HG02642 (cell line): ENCODE data around the gene COMMD7.
"Not testable (repeated sequence)": the region's sequence is repeated elsewhere in the genome, so short reads cannot be mapped to it uniquely, and the experiment has no call there.

Source experiments
- ATAC-seq: cut with Tn5 transposase; IDR thresholded peaks from one replicate; pipeline ENCODE4 v1.9.1; 2021; ENCODE audit warnings: mild to moderate bottlenecking; ENCODE audit not compliant: unreplicated experiment, poor library complexity

Gene COMMD7

DNA sequence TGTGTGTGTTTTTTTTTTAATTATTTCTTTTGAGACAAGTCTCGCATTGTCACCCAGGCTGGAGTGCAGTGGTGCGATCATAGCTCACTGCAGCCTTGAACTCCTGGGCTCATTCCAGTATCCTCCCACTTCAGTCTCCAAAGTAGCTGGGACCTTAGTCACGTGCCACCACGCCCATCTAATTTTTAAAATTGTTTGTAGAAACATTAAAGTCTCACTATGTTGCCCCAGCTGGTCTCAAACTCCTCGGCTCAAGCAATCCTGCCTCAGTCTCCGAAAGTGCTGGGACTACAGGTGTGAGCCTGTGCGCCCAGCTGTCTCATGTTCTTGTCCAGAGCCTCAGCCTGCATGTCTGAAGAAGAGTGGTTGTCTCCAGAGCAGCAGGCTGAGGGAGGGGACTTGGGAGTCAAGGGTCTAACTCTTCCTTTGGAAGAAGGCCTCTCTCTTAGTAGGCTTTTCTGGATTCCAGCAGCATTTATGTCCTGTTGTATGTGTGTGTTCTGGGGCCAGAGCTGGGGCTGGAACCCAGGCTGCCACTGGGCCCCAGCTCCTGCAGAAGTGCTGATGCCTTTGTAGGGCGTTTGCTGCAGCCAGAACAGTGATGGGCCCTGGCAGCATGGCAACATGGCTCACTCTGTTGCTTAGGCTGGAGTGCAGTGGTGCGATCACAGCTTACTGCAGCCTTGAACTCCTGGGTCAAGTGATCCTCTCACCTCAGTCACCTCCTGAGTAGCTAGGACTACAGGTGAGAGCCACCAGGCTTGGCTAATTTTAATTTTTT is 24.3 kb upstream of the COMMD7 start:
- no peak for ATAC-seq

DNA sequence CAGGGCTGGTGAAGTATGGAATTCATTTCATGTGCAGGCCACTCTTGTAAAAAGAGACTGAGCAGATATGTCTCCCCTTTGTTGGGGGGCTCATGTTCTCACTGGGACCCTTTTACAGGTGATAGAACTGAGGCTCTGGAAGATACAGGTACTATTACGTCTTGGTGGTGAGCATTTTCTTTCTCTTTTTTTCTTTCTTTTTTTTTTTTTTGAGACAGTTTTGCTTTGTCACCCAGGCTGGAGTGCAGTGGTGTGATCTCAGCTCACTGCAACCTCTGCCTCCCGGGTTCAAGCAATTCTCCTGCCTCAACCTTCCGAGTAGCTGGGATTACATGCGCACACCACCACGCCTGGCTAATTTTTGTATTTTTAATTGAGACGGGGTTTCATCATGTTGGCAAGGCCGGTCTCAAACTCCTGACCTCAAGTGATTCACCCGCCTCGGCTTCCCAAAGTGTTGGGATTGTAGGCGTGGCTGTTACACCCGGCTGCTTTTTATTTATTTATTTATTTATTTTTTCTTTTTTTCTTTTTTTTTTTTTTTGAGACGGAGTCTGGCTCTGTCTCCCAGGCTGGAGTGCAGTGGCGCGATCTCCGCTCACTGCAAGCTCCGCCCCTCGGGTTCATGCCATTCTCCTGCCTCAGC is 22.1 kb upstream of the COMMD7 start:
- not testable (repeated sequence) for ATAC-seq

DNA sequence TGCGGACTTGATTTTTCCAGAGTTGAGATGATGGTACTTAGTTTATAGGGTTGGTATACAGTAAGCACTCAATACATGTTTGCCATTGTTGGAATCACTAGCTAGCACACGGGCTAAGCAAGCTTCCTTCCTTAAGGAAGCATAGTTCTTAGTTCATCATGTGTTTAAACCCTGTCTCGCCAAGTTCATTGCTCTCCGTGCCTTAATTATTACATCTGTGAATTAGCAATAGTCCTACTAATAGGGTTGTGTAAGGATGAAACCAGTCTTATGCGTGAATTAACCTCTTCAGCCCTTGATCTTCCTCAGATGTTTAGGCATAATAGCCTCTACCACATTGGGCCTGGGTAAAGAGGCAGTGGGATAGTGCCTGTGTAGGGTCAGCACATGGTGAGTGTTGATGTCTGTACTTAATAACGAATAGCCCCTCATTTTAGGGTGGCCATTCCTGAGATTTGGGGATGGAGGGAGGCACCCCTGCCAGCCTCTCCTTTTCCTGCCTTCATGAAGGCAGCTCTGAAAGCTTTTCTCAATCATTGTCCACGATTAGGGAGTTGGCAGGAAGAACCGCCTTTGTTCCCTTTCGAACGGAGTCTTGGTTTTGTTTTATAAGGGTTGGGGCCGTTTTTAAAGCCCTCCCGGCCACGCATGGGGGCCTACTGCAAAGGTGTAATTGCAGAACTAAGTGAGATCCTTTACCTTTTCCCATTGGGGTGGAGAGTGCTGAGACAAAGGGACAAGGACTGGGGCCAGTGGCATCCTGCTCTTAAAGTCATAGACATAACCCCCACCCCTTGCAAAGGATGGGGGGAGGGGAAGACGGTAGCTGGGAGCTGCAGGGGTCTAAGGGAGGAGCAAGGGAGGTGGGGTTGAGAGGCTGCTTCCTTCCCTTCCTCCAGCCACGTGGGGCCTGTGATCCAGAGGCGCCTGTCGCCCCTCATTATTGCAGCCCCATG is 21.0 kb upstream of the COMMD7 start:
- ATAC-seq: no peak

DNA sequence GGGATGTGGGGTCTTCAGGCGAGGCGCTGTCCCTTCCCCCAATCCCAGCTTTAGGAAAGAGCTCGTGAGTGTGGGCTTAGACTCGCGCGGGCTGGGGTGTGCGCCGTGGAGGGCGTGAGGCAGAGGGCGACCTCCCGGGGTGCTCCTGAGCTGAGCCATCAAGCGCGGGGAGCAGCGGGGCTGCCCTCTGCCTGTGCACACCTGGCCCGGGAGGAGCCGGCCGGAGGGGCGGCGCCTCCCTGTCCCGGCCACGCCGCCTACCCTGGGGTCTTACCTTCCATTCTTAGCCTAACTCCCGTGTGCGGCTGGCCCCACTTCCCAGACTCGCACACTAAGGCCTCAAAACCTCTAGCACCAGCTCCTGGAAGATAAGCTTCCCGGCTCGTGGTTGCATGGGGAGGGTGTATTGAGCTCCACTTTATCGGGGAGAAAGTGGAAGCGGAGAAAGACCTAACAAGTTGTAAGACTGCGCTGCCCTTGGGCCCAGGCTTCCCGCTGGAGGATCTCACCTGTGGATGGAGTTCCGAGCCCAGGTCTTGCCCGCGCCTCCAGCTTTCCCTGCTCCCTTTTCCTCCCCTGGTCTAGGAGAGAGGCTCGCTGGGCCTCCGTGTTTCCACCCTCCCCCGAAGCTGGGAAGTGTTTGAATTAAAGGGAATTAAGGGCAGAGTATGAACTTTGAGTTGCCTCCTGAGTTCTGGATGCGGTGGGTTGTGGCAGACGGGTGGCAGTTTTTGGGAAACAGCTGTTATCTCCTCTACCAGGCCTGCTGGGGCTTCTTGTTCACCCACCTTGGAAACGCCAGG is 20.1 kb upstream of the COMMD7 start:
- ATAC-seq: no peak

DNA sequence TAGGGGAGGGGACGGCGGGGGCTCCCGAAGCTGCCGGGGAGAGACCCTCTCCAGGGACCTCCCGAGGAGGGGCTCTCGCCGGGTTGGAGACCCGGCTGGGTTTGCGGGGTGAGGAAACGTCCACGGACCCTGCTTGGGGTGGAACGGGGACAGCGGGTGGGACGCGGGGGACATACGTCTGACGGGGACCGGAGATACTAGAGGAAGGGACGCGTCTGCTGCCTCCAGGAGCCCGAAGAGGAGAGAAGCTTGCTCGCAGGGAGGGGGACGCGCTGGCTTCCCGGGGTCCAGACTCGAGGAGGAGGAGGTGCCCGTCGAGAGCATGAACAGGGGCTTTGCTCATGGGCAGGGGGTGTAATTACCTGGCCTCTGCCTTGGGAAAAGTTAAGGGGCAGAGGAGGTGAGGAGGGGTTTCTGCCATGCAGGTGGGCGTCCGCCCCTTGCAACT is 19.5 kb upstream of the COMMD7 start:
- no peak for ATAC-seq

DNA sequence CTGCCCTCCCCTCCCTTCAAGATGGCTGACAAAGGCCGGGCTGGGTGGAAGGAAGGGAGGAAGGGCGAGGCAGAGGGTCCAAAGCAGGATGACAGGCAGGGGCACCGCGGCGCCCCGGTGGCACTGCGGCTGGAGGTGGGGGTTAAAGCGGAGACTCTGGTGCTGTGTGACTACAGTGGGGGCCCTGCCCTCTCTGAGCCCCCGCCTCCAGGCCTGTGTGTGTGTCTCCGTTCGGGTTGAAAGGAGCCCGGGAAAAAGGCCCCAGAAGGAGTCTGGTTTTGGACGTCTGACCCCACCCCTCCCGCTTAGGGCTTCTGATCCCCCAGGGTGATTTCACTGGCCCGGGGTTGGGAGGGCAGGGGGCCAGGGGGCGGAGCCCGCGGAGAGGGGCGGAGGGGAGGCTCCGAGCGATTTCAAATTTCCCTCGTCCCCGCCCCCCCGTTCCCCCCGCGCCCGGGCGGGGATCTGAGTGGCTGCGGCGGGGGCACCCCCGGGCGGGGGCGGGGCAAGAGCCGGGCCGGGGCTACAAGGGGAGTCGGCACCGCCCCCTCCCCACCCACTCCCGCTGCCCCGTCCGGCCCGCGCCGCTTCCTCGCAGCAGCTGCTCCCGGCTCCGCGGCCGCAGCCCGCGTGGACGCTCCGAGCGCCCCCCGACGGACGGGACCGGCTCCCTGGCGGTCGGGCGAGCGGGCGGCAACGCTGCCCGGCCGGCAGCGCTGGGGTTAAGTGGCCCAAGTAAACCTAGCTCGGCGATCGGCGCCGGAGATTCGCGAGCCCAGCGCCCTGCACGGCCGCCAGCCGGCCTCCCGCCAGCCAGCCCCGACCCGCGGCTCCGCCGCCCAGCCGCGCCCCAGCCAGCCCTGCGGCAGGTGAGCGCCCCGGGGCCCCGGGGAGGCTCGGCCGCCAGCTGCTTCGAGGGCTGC is 18.8 kb upstream of the COMMD7 start, which contains the start of gene DNMT3B:
TSS of gene DNMT3B (plus strand) at position 555 of the 923 bp plus-strand sequence. CDS start 17,939 bp downstream, outside the sequence.
- peak; percentile 66 for ATAC-seq

DNA sequence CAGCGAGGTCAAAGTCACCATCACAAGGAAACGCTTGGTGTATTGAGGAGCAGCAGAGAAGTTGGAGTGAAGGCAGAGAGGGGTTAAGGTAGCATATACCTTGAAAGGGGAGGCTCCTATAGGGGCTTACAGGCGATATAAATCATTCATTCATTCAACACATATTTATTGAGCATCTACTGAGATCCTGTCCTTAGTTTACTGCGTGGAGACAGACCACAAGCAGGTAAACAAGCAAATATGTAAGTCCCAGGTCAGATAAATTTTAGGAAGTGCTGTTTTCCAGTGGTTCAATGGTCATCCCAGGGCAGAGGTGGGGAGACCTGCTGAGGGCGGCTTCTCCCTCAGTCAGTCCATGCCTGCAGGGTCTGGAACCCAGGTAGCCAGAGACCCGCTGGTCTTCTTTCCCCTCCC is 18.2 kb upstream of the COMMD7 start:
- no peak for ATAC-seq

DNA sequence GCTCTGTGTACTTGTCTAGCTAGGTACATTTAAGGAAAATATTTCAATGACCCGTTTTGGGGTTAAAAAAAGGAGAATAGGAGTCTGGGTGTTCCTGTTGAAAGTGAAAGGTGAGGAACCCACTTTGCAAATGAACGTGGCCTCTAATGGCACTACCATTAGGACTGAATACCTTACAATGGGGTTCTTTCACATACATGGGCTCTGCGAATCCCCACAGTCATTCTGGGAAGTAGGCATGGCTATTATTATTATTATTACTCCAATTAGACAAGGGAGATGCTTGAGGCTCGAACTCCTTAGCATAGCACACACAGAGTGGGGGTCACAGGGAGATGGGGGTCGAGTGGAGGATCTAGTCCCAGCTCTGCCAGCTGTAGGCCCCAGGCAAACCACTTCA is 12.9 kb upstream of the COMMD7 start:
- ATAC-seq: no peak

DNA sequence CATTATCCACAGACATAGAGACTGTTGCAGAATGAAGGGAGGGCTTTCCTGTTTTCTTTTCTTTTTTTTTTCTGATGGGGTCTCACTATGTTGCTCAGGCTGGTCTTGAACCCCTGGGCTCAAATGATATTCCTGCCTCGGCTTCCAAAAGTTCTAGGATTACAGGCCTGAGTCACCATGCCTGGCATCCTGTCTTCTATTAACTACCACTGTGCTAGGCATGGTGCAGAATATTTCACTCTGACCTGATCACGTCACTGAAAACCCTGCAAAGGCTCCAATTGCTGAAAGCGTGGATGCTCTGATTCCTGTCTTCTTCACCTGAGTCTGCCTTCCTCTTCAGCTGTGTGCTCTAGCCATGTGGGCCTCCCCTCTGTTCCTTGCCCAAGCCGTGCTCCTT is 10.5 kb upstream of the COMMD7 start:
- no peak for ATAC-seq

DNA sequence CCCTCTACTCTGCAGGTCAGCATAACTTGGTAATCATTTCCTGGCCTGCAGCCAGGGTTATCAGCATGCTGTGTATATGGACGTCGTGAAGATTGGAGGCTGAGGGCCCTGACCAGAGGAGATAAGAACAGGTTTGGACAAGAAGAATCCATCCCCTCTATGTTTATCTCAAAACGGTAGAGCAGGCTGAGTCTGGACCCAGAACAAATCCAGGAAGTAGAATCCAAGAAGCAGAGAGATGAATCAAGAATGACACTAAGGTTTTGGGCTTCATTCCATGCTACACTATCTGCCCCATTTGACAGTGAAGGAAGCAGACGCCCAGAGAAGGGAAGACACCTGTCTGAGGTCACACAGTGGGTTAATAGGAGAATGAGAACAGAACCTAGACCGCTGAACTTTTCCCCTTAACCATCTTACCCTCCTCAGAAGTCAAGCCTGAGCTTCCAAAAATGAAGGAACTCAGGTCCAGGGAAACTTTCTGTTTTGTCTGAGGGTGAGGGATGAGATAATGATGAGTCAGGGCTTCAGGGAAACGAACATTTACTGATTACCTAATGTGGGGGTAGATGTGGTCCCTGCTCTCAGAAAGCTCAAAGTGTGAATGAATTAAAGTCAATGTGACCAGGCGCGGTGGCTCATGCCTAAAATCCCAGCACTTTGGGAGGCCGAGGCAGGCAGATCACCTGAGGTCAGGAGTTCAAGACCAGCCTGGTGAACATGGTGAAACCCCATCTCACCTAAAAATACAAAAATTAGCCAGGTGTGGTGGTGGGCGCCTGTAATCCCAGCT is 9.4 kb upstream of the COMMD7 start:
- no peak for ATAC-seq

DNA sequence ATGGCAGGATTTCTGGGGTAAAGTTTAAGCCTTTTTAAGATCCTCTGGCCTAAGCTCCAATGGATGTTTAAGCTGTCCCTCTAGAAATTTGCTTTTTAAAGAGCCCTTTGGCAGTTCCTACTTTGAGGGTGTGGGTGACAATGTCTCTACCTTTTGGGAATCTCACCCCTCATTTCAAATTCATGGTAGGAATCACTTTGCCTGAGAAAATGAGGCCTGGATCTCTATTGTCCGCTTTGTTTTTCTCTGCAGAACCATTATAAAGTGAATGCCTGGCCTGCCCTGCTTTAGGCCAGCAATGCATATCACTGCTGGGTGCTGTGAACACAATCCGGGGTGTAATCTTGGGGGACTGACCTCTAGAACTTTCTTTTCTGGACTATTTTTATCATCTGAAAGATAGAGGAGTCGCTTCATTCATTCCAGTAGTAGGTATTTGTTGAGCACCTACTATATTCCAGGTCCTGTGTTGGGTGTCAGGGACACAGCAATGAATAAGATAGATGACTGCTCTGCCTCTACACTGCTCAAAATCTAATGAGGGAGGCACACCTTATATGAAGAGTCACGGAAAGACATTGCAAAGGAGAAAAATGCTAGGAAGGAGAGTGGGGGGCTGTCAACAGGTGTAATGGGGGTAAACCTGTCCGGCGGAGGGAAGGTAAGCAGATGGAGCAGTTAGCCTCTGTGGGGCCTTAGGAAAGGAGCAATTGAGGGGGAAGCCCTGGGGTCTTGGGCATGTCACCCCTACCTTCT is 8.6 kb upstream of the COMMD7 start:
- no peak for ATAC-seq

DNA sequence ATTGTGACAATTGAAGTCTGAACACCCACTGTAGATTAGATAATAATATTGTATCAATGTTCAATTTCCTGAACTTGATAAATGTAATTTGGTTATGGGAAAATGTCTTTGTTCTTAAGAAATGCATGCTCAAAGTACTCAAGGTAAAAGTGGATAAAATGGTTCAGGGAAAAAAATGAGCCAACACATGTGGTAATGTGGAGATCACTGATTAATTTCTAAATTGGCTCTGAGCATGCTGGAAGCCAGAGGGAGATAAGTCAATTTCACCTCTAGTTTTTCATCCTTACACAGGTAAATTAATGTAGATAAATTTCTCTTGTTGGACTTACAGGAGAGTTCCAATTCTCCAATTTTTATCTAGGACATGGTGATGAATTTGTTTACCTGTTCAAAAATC is 8.0 kb upstream of the COMMD7 start:
- no peak for ATAC-seq

DNA sequence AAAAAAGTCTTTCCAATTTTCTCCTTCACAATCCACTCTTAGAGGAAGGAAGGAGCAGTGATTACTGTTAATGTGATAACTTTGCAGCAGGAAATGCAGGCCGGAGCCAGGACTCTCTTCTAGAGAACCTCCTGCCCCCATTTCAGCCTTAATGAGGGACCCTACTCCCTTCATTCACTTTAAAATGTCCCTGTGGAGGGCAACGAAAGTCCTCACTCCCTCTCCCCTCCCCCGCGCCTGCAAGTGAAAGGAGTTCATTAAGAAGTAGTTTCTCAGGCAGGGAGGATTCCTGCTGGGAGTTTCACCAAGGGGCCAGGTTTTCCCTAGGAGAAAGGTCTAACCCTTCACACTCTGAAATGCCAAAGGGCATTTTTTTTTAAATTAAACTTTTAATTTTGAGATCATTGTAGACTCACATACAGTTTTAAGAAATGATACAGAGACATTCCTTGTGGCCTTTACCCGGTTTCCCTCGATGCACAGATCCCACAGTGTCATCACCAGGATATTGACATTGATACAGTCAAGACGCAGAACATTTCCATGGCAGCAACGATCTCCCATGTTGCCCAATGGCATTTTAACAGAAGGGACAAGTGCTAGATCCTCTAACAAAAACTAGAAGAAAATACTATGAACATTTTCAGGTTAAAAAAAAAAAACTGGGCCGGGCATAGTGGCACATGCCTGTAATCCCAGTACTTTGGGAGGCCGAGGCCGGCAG is 6.8 kb upstream of the COMMD7 start:
- no peak for ATAC-seq

DNA sequence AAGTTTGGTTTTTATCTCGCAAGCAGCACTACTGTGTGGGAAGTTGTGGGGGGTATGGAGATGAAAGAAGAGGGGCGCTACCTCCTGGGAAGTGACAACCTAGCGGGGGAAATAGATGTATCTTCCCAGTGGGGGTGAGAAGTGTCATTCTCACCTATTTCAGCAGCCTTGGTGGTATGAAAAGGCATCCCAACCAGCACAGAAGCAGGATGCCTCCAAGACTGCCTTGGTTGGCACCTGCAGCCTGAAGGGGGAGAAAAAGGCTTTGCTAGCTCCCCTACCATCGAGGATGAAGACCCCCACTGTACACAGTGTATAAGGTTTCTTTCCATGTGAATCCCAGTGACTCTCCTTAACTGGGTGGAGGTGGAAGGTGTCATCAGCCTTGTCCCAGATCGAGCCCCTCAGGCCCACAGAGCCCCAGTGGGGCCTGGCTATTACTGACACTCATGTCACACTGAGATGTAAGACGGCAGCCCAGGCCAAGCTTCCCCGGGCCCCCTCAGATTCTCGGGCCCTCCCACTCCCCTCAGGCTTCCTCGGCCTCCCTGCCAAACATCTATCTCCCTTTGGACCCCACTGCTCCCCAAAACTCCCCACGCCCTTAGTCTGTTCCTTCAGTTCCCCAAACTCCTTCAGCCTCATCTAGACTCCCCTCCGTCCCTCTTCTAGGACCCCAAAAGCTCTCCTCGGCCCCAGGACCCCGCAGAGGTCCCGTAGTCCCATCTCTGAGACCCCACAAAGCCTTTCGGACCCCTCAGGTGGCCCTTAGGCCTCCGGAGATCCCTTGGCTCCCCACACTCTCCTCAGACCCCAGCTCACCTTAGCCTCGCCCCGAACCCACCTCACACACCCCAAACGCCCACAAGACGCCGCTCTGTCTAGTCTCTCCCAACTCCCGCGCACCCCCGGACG is 688 bp downstream of the COMMD7 start:
- ATAC-seq: no peak

DNA sequence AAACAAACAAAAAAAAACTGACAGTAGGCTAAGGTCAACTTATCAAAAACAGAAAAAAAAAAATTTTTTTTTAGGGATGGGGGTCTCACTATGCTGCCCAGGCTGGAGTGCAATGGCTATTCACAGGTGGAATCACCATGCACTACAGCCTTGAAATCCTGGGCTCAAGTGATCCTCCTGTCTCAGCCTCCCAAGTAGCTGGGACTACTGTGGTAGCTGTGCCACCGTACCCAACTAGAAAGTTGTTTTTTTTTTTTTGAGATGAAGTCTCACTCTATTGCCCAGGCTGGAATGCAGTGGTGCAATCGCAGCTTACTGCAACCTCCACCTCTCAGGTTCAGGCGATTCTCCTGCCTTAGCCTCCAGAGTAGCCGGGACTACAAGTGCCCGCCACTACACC is 2.1 kb downstream of the COMMD7 start:
- no peak for ATAC-seq
